Lung (tissue), 13 donors: ENCODE measurements around the gene CEP19. TPM values are rescaled to one million over a fixed set of nuclear protein-coding genes. Genes with fewer than 3 reads are reported as not detected.

Experiments used
- ATAC-seq: fragments of 200-7000 bp; cut with Tn5 transposase; one replicate; pipeline ENCODE4 v1.9.1; 2020; ENCODE audit warnings: moderate number of reproducible peaks; ENCODE audit not compliant: insufficient read depth, low FRiP score
- DNase-seq, 3 donors: peaks; one replicate each; pipeline ENCODE4 v3.0.0-alpha.2; 2013 to 2017
- H3K27ac ChIP-seq, 2 donors: one replicate each; pipeline ENCODE4 v1.5.1; 2013; ENCODE audit warnings: mild to moderate bottlenecking in 2 of 2, moderate library complexity in 2 of 2, control low read depth in 1 of 2, inconsistent platforms in 1 of 2, low read depth in 1 of 2, low read length in 1 of 2
- H3K27me3 ChIP-seq, 3 donors: one replicate each; pipeline ENCODE4 v1.5.1; 2013; ENCODE audit warnings: low read length in 2 of 3; ENCODE audit not compliant: control insufficient read depth in 3 of 3, insufficient read depth in 3 of 3
- H3K36me3 ChIP-seq, 4 donors: one replicate each; pipeline ENCODE4 v1.5.1; 2013; ENCODE audit warnings: low read length in 4 of 4, mild to moderate bottlenecking in 1 of 4, moderate library complexity in 1 of 4; ENCODE audit not compliant: control insufficient read depth in 4 of 4, insufficient read depth in 4 of 4
- H3K4me1 ChIP-seq, 5 donors: one replicate each; pipeline ENCODE4 v1.5.1; 2013; ENCODE audit warnings: low read length in 5 of 5, mild to moderate bottlenecking in 2 of 5, moderate library complexity in 1 of 5; ENCODE audit not compliant: control insufficient read depth in 5 of 5, insufficient read depth in 5 of 5
- H3K4me3 ChIP-seq: one replicate; pipeline ENCODE4 v1.5.1; 2013; ENCODE audit warnings: mild to moderate bottlenecking, control low read depth, moderate library complexity
- H3K9ac ChIP-seq, 2 donors: one replicate each; pipeline ENCODE4 v1.5.1; 2013; ENCODE audit warnings: low read length in 2 of 2, control low read depth in 1 of 2; ENCODE audit not compliant: insufficient read depth in 1 of 2
- H3K9me3 ChIP-seq, 4 donors: one replicate each; pipeline ENCODE4 v1.5.1; 2013; ENCODE audit warnings: low read length in 3 of 4, mild to moderate bottlenecking in 1 of 4, moderate library complexity in 1 of 4; ENCODE audit not compliant: control insufficient read depth in 4 of 4, insufficient read depth in 3 of 4
- WGBS, 2 donors: extraction: QIAGEN DNeasy Blood & Tissue Kit; methylation state at CpG; one replicate each; pipeline ENCODE4 v1.1.7; 2013; 5-methylcytosine and 5-hydroxymethylcytosine counted together
- polyA plus RNA-seq, 2 donors: library from polyadenylated mRNA; stranded (reverse); fragments of 200-250 nt; gene quantifications; one replicate each; pipeline ENCODE4 v1.2.1, GENCODE V29; 2013
- small RNA-seq: library from RNA; depleted of rRNA; stranded (forward); fragments of <200 nt; gene quantifications from one replicate; pipeline ENCODE3, GENCODE V24; 2014; ENCODE audit warnings: low replicate concordance
- total RNA-seq, 2 donors: library from RNA; depleted of rRNA in 1 of 2; stranded (reverse); fragments of >200 nt in 1 of 2; gene quantifications; one replicate each; pipeline ENCODE4 v1.2.1, GENCODE V29; 2014 to 2021
- TF ChIP-seq, protein P1 (sequence below): IDR thresholded peaks from 2 replicates; pipeline ENCODE4 v1.5.1; 2012; ENCODE audit warnings: mild to moderate bottlenecking; ENCODE audit errors: control extremely low read depth, extremely low read depth
- donor health status: control.
- donor health status: control.
- donor health status: Bipolar disorder and iron deficiency.
- donor health status: healthy.
- donor health status: DM: yes; HTN: yes; CAD: no.

CEP19 gene
- total and polyA plus RNA-seq, 4 donors, result 0.93 to 4.3 (median 2.4) TPM

DNA sequence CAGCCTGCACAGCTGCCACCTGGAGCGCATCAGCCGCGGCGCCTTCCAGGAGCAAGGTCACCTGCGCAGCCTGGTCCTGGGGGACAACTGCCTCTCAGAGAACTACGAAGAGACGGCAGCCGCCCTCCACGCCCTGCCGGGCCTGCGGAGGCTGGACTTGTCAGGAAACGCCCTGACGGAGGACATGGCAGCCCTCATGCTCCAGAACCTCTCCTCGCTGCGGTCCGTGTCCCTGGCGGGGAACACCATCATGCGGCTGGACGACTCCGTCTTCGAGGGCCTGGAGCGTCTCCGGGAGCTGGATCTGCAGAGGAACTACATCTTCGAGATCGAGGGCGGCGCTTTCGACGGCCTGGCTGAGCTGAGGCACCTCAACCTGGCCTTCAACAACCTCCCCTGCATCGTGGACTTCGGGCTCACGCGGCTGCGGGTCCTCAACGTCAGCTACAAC is 52.1 kb downstream of the CEP19 start:
- Histone ChIP-seq H3K27ac (no peak overlapping the region), H3K27me3 (no peaks in the 10 kb centered on the region), H3K9ac (no peak overlapping the region), H3K4me1 (peaks cover 0 to 8% (median 0%) of the 10 kb centered on the region in 5 donors), H3K9me3 (no peaks in the 10 kb centered on the region), H3K36me3 (peaks cover 0 to 27% (median 0%) of the 10 kb centered on the region in 4 donors), H3K4me3 (no peak overlapping the region)
- no peak for ATAC-seq
- WGBS, 2 donors, result 96 to 98% methylated on average over 35 of the region's 35 CpGs
- TF ChIP-seq, protein P1, sequence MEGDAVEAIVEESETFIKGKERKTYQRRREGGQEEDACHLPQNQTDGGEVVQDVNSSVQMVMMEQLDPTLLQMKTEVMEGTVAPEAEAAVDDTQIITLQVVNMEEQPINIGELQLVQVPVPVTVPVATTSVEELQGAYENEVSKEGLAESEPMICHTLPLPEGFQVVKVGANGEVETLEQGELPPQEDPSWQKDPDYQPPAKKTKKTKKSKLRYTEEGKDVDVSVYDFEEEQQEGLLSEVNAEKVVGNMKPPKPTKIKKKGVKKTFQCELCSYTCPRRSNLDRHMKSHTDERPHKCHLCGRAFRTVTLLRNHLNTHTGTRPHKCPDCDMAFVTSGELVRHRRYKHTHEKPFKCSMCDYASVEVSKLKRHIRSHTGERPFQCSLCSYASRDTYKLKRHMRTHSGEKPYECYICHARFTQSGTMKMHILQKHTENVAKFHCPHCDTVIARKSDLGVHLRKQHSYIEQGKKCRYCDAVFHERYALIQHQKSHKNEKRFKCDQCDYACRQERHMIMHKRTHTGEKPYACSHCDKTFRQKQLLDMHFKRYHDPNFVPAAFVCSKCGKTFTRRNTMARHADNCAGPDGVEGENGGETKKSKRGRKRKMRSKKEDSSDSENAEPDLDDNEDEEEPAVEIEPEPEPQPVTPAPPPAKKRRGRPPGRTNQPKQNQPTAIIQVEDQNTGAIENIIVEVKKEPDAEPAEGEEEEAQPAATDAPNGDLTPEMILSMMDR, result no peak
- no peak for DNase-seq

Small RNAs within 50 kb of the gene (small RNA-seq; reads per million reads assigned to genes)
- gene RNU4-89P, result not detected
- not detected for gene RNU6-646P

Other genes with a start within 250 kb of the CEP19 start
- gene RNF168, start 208.5 kb downstream of the CEP19 start, total RNA-seq, result 10 to 100 TPM; 16.6 to 25.7 TPM
- gene RNF168, start 208.5 kb downstream of the CEP19 start, polyA plus RNA-seq, result 1 to 10 TPM; 7.2 to 9.4 TPM
- not detected for gene SMCO1, start 196.9 kb downstream of the CEP19 start, total RNA-seq
- gene SMCO1, start 196.9 kb downstream of the CEP19 start, polyA plus RNA-seq, result not detected
- gene WDR53, start 143.7 kb downstream of the CEP19 start, total RNA-seq, result 1 to 10 TPM; 6.3 to 9.5 TPM
- gene WDR53, start 143.7 kb downstream of the CEP19 start, polyA plus RNA-seq, result 10 to 100 TPM in 1 of 2 donors, 1 to 10 TPM in 1; 9.5 to 17.4 TPM
- 10 to 100 TPM in 1 of 2 donors, 1 to 10 TPM in 1; 7.0 to 10.2 TPM for gene FBXO45, start 143.6 kb downstream of the CEP19 start, total RNA-seq
- gene FBXO45, start 143.6 kb downstream of the CEP19 start, polyA plus RNA-seq, result 1 to 10 TPM; 3.7 to 4.8 TPM
- 10 to 100 TPM in 1 of 2 donors, 1 to 10 TPM in 1; 9.7 to 17.6 TPM for gene NRROS, start 72.6 kb downstream of the CEP19 start, total RNA-seq
- gene NRROS, start 72.6 kb downstream of the CEP19 start, polyA plus RNA-seq, result 10 to 100 TPM in 1 of 2 donors, 1 to 10 TPM in 1; 6.6 to 16.3 TPM
- 10 to 100 TPM; 20.3 to 20.4 TPM for gene PIGX, start 127 bp upstream of the CEP19 start, total RNA-seq
- gene PIGX, start 127 bp upstream of the CEP19 start, polyA plus RNA-seq, result 10 to 100 TPM in 1 of 2 donors, 1 to 10 TPM in 1; 8.4 to 10.7 TPM
- 10 to 100 TPM; 69.6 to 81.4 TPM for gene PAK2, start 27.6 kb upstream of the CEP19 start, total RNA-seq
- gene PAK2, start 27.6 kb upstream of the CEP19 start, polyA plus RNA-seq, result 10 to 100 TPM; 23.7 to 40.6 TPM
- gene SENP5, start 155.7 kb upstream of the CEP19 start, total RNA-seq, result 10 to 100 TPM; 26.6 to 55.7 TPM
- 10 to 100 TPM in 1 of 2 donors, 1 to 10 TPM in 1; 7.7 to 10.8 TPM for gene SENP5, start 155.7 kb upstream of the CEP19 start, polyA plus RNA-seq
- 10 to 100 TPM; 37.4 to 47.9 TPM for gene NCBP2, start 230.3 kb upstream of the CEP19 start, total RNA-seq
- 10 to 100 TPM; 47.1 to 48.6 TPM for gene NCBP2, start 230.3 kb upstream of the CEP19 start, polyA plus RNA-seq